ENCODE data around the gene P3H1. TPM values are rescaled to one million over a fixed set of nuclear protein-coding genes. Genes with fewer than 3 reads are reported as not detected.
"Not testable (repeated sequence)": the region's sequence is repeated elsewhere in the genome, so short reads cannot be mapped to it uniquely, and the experiment has no call there.

The P3H1 gene
- total RNA-seq, 1 donor from 2014 or later = 47.4 TPM

- intact Hi-C loops (cut with micrococcal nuclease) = not testable (repeated sequence)
Observed at GRCh38 chr1:42722403-42722802, 44.4 kb downstream of the P3H1 start.

GRCh38 chr1:42721926-42722325, 44.9 kb downstream of the P3H1 start:
- intact Hi-C loops (cut with micrococcal nuclease) = no loop called here
- Mint-ChIP-seq H3K27ac (no peak overlapping the region), H3K36me3 (ENCODE audit: low read depth) (peaks cover 18% of the 10 kb centered on the region), H3K27me3 (no peaks in the 10 kb centered on the region), H3K4me1 (peaks cover 5% of the 10 kb centered on the region), H3K4me3 (no peak overlapping the region), H3K9me3 (no peaks in the 10 kb centered on the region)
- no peak for DNase-seq

More at GRCh38 chr1:42722403-42722802, 44.4 kb downstream of the P3H1 start:
- not testable (repeated sequence) for H3K27ac Mint-ChIP-seq, DNase-seq, H3K4me3 Mint-ChIP-seq, H3K4me1 Mint-ChIP-seq, H3K9me3 Mint-ChIP-seq, H3K27me3 Mint-ChIP-seq
- H3K36me3 Mint-ChIP-seq (ENCODE audit: low read depth) = peaks cover 13% of the 10 kb centered on the region

GRCh38 chr1:42720868-42721267, 46.0 kb downstream of the P3H1 start:
- Mint-ChIP-seq H3K27me3 (no peaks in the 10 kb centered on the region), H3K4me1 (peaks cover 5% of the 10 kb centered on the region), H3K27ac (no peak overlapping the region), H3K4me3 (no peak overlapping the region), H3K36me3 (ENCODE audit: low read depth) (peaks cover 26% of the 10 kb centered on the region), H3K9me3 (no peaks in the 10 kb centered on the region)
- intact Hi-C loops (cut with micrococcal nuclease) = no loop called here
- DNase-seq = no peak

GRCh38 chr1:42714441-42714840, 52.4 kb downstream of the P3H1 start:
- peaks cover 83% of the 10 kb centered on the region for H3K36me3 Mint-ChIP-seq (ENCODE audit: low read depth)
- intact Hi-C loops (cut with micrococcal nuclease); H3K4me3 Mint-ChIP-seq; H3K4me1 Mint-ChIP-seq; DNase-seq; H3K27me3 Mint-ChIP-seq; H3K27ac Mint-ChIP-seq: not testable (repeated sequence)
- peaks cover 18% of the 10 kb centered on the region for H3K9me3 Mint-ChIP-seq

GRCh38 chr1:42713293-42713692, 53.5 kb downstream of the P3H1 start:
- Mint-ChIP-seq H3K27ac (no peak overlapping the region), H3K4me3 (no peak overlapping the region), H3K9me3 (peaks cover 18% of the 10 kb centered on the region), H3K36me3 (ENCODE audit: low read depth) (peaks cover 85% of the 10 kb centered on the region), H3K27me3 (no peaks in the 10 kb centered on the region), H3K4me1 (peaks cover 5% of the 10 kb centered on the region)
- intact Hi-C loops (cut with micrococcal nuclease) = no loop called here
- no peak for DNase-seq

- intact Hi-C loops (cut with micrococcal nuclease); H3K4me1 Mint-ChIP-seq; H3K4me3 Mint-ChIP-seq; DNase-seq; H3K27me3 Mint-ChIP-seq; H3K27ac Mint-ChIP-seq: not testable (repeated sequence)
- H3K9me3 Mint-ChIP-seq = peaks cover 18% of the 10 kb centered on the region
- H3K36me3 Mint-ChIP-seq (ENCODE audit: low read depth) = peaks cover 85% of the 10 kb centered on the region
Observed at GRCh38 chr1:42712808-42713207, 54.0 kb downstream of the P3H1 start.

- DNase-seq = no peak
- Mint-ChIP-seq H3K27ac (no peak overlapping the region), H3K9me3 (peaks cover 4% of the 10 kb centered on the region), H3K27me3 (no peaks in the 10 kb centered on the region), H3K36me3 (ENCODE audit: low read depth) (peaks cover 92% of the 10 kb centered on the region), H3K4me3 (no peak overlapping the region), H3K4me1 (no peaks in the 10 kb centered on the region)
- intact Hi-C loops (cut with micrococcal nuclease) = no loop called here
Observed at GRCh38 chr1:42703888-42704464, 62.9 kb downstream of the P3H1 start.

DNA sequence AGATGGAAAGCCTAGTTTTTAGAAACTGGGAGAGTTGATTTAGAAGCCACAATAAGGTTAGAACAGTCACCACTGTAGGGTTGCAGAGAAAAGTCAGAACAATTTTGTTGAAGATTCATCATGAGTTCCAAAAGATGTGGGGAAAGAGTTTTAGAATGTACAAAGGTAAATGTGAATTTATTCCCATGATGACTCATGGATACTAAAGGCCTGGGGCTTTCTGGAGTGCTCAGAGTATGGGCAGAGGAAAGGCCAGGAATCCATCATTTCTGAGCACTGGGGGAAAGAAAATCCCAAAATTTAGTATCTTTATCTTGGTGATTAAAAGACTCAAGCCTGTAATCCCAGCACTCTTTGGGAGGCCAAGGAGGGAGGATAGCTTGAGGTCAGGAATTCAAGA, 66.8 kb downstream of the P3H1 start:
- H3K9me3 Mint-ChIP-seq = peaks cover 1% of the 10 kb centered on the region
- H3K36me3 Mint-ChIP-seq (ENCODE audit: low read depth) = peaks cover 96% of the 10 kb centered on the region
- no peak for DNase-seq
- H3K27ac Mint-ChIP-seq = no peak overlapping the region
- H3K27me3 Mint-ChIP-seq = no peaks in the 10 kb centered on the region
- H3K4me3 Mint-ChIP-seq = no peak overlapping the region
- intact Hi-C loops (cut with micrococcal nuclease) = no loop called here
- H3K4me1 Mint-ChIP-seq = peaks cover 11% of the 10 kb centered on the region

GRCh38 chr1:42698081-42698813, 68.6 kb downstream of the P3H1 start:
- H3K9me3 Mint-ChIP-seq = no peaks in the 10 kb centered on the region
- H3K27ac Mint-ChIP-seq = no peak overlapping the region
- H3K36me3 Mint-ChIP-seq (ENCODE audit: low read depth) = peaks cover 93% of the 10 kb centered on the region
- H3K4me1 Mint-ChIP-seq = peaks cover 19% of the 10 kb centered on the region
- no peaks in the 10 kb centered on the region for H3K27me3 Mint-ChIP-seq
- H3K4me3 Mint-ChIP-seq = no peak overlapping the region
- DNase-seq = no peak
- intact Hi-C loops (cut with micrococcal nuclease) = no loop called here

Other genes starting within 250 kb of the P3H1 start
- gene PPIH, start 108.6 kb downstream of the P3H1 start, total RNA-seq = 88.4 and 92.9 TPM in 2 replicates
- 861 and 867 TPM in 2 replicates for gene YBX1, start 84.6 kb downstream of the P3H1 start, total RNA-seq
- not detected in 2 replicates for gene CLDN19, start 26.8 kb downstream of the P3H1 start, total RNA-seq
- gene C1orf50, start 221 bp upstream of the P3H1 start, total RNA-seq = 6.2 and 6.3 TPM in 2 replicates
- gene TMEM269, start 18.0 kb upstream of the P3H1 start, total RNA-seq = 0.12 TPM in 1 of 2 replicates, not detected in the other
- 3.5 and 3.8 TPM in 2 replicates for gene ERMAP, start 50.1 kb upstream of the P3H1 start, total RNA-seq
- 7.3 and 10.0 TPM in 2 replicates for gene SVBP, start 50.4 kb upstream of the P3H1 start, total RNA-seq
- 9.9 and 11.1 TPM in 2 replicates for gene ZNF691, start 79.6 kb upstream of the P3H1 start, total RNA-seq
- 135 and 144 TPM in 2 replicates for gene SLC2A1, start 191.8 kb upstream of the P3H1 start, total RNA-seq